GM19025 (cell line): Measurements from ENCODE around the gene ATP8B3.
A peak's percentile ranks its signal among the peaks of the same experiment; 100 is the strongest.

Experiments used
- ATAC-seq: cut with Tn5 transposase; IDR thresholded peaks from one replicate; pipeline ENCODE4 v1.9.1; 2021; ENCODE audit warnings: mild to moderate bottlenecking, low read depth, moderate library complexity; ENCODE audit not compliant: unreplicated experiment

The ATP8B3 gene

DNA sequence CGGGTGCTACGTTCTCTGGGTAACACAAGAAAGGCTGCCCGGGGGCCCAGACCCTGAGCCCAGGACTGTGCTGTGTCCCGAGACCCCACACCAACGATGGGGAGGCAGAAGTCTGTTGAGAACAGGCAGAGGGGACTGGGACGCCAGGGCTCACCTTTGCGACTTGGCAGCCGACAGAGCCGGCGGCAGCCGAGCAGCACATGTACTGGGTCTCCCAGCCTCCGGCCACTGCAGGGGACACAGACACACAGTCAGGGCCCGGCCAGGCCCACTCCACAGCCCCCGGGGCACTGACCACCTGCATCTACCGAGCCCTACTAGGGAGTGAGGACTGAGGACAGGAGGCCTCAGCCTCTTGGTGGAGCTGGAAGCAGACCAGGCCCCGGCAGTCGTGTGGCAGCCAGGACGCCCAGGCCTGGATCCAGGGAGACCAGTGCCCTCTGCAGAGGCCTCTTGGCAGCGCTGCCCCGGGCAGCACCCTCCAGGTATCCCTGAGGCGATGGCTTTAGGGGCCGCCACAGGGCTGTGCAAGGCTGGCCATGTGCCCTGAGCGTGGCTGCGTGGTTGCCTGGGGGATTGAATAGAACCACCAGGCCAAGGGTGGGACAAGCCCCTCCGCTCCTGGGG is 5.6 kb upstream of the ATP8B3 start:
- ATAC-seq, result no peak

DNA sequence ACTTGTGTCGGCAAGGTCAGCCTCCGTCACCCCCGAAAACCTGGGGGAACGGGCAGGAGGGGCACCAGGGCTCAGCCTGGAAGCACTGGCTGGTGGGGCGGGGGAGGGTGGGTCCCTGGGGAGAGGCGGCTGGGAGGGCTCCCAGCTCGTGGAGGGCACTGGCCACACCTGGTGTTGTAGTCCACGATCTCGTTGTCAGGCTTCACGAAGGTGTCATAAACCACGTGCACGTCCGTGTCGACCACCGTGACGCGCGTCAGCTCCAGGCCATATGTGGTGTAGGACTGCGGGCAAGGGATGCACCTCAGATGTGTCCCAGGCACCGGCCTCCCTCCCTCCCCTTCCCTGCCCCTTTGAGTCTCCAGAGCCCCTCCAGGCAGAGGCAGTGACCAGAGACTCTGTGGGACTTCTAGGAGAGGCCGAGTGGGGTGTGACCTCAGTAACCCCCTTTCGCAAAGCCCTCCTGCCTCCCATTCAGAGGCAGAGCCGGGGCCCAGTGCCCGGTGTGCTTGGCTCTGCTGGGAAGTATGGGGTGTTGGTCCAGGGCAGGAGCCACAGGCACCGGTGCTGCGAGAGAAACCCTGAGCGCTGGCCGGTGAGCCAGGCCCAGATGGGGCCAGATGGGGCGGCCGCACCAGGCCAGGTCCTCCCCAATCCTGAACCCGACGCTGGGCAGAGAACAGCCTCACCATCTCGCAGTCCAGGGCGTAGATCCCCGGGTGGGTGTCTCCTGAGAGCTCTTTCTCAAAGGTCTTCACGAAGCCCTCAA is 4.6 kb upstream of the ATP8B3 start:
- no peak for ATAC-seq

DNA sequence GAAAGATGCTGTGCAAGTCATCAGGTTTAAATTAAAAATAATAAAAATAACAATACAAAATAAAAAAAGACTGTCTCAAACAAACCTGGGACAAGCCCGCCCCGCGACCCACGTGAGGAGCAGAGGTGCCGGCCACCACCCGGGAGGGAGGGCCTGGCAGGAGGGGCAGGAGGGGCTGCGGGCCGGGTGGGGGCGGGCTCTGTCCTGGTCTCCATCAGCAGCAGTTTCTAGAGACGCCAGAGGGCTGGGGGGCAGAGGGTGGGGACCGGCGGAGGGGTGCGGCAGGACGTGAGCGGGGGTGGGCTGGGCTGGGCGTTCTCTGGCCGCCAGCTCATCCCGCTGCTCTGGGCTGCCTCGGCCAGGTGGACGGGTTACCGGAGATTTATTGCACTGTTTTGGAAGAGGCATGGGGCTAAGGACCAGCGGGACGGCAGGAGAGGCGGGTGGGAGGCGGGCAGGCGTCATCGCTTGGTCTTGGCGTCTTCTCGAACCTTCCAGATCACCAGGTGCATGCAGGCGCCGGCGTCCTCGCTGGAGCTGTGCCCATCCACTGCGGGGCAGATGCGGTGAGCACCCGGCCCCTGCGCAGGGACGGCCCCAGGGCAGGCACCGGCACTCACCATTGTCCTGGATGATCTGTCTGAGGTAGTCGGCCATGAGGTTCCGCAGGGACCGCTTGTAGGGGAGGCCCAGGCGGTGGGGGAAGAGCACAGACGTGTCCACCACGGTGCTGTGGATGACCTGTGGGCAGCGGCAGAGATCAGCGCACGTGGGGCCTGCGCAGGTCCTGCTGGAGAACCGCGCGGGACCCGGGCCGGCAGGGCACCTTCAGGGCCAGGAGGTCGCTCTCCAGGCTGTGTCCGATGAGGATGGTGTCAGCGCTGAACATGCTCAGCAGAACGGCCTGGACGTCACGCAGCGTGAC is 3.8 kb upstream of the ATP8B3 start:
- ATAC-seq, result no peak

DNA sequence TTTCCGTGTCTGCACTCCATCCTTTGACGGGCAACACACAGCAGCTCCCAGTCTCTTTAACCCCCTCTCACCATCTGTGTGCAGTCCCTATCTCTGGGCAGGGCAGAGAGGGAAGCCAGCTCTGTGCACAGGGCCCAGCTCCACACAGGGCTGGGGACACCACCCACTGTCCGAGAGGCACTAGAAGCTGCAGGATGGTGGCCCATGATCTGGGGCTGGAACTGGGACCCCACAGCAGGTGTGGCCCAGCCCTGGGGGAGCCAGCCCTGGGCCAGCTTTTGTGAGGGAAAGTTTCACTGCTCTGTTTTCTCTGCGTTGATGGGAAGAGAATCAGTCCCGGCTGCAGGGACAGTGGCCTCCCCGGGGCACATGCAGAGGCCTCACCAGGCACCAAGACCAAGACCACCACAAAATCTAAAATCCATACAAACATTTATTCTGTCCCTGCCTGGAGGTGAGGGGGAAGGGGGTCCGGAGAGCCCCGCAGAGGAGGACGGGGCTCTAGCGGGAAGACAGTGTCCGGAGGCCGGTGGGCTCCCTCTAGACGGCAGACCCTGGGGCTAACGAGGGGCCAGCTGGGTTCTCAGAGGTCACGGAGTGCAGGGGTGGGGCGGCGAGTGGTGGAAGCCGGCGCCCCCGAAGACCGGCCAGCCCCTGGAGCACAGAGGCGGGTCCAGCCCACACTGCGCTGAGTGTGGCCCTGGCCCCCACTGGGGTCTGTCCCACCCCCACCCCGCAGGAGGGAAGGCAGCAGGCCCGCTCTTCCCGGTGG is 2.9 kb upstream of the ATP8B3 start:
- no peak for ATAC-seq

DNA sequence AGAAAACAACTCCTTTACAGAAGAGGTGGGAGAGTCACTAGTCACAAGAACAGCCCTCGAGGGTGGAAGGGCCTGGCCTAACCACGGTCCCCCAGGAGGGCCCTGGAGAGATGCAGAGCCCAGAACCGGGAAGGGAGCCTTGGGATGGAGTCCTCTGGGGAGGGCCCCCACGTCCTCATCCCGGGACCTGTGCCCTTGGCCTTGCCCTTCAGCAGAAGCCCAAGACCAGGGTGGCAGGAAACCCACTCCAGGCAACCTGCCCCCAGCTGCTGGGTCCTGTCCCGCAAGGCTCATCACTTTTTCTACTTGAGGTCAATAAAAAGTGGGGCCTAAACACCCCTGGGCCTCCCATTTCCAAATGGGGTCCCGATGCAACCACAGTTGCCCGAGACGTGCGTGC is 2.3 kb upstream of the ATP8B3 start:
- no peak for ATAC-seq

DNA sequence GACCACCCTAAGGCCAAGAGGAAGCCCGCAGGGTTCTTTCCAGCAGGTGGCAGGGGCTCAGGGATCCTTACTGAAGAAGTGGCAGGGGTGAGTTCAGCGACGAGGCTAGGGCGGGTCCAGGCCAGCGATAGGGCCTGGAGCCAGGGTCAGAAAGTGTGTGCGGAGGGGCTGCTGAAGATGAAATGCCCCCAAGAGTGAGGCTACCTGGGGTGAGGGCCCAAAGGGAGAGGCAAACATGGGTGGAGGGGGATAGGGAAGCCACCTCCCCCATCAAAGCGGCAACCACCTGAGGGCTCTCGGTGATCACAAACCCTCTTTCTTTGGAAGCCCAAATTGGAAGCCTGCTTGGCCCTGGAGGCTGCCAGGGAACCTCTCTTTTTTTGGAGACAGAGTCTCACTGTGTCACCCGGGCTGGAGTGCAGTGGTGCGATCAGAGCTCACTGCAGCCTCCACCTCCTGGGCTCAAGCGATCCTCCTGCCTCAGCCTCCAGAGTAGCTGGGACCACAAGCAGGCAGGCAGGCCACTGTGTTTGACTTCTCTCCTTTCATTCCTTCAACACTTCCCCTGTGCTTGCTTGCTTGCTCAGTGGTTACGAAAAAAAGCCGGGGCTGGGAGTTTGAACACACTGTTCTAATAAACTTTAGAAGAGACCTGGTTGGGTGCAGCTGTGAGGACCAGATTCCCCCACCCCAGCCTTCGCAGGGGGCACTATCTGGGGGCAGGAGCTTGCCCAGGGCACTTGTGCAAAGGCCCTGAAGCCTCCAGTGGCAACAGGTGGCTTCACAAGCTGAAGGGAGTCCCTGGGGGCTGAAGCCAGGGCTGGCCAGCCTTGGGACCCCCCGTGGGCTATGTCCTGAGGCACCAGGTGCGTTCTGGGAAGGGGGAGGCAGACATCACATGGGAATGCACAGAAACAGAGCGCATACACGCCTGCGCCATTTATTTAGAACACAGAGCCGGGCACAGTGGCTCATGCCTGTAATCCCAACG is 1.4 kb upstream of the ATP8B3 start:
- ATAC-seq, result no peak

DNA sequence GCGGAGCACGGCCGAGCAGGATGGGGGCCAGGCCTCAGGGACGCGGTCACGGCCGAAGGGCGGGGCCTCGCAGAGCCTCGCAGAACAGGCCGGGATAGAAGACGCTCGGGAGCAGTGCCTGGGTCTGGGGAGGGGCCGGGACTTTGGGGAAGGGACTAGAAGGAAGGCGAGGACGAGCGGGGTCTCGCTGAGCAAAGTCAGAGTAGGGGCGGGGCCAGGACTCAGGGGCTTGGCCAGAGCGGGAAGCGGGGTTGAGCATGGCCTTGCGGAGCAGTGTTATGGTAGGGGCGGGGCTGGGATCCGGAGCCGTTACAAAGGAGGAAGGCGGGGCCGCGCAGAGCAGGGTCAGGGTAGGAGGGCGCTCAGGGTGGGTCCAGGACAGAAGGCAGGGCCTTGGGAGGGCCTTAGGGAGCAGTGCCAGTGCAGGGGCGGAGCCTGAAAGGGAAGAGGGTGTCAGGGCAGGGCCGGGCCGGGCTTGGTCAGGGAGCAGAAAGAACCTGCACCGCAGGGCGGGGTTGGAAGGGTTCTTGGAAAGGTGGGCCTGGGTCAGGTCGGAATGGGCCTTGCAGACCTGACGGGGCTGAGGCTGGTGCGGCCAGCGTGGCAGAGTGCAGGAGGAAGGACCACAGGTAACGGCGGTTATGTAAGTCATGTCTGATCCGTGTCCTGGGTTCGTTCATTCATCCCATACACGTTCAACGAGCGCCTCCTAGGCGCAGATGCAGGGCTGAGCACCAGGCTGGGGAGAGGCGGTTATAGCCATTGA is 533 bp upstream of the ATP8B3 start:
- ATAC-seq, result peak; percentile 72

DNA sequence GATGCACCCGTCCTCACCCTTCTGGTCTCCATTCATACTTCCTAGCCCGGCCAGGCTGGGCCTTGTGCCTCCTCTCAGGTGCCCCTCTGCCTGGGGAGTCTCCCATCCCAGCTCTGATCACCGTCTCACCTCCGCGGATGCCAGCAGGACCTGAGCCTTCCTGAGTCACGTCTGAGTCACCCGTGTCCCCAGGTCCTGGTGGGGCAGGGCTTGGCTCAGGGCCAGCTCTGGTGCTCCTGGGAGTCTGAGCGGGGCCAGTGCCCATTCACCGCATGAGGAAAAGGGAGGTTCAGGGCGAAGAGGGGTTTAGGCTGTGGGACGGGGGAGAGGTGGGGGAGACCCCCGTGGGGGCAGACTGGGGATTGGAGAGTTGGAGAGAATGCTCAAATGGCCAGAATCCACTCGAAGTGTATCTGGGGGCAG is 593 bp downstream of the ATP8B3 start:
- ATAC-seq, result no peak

DNA sequence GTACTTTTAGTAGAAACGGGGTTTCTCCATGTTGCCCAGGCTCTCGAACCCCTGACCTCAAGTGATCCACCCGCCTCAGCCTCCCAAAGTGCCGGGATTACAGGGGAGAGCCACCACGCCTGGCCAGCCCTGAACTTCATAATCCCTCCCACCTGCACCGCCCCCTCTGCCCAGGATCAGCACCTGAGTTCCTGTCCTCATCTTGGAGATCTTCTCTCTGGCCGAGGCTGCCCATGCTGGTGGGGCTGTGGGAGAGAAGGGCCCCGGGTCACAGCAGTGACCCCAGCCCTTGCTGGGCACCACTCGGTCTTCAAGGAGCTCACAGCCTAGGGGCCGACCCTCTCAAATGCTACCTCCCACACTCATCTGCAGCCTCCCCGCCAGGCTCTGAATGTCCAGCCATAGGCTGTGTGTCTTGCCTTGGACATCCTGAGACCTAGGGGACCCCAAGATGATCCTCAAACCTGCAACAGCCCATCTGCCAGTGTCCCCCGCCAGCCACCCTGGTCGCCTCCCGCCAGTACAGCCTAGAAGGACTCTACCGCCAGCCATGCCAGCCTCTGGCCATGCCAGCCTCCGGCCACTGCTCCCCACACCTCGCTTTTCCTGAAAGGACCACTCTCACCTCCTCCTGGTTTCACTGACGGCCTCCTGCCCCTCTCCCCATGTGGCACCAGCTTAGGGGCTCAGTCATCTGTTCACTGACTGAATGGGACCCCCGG is 1.5 kb downstream of the ATP8B3 start:
- ATAC-seq, result no peak

DNA sequence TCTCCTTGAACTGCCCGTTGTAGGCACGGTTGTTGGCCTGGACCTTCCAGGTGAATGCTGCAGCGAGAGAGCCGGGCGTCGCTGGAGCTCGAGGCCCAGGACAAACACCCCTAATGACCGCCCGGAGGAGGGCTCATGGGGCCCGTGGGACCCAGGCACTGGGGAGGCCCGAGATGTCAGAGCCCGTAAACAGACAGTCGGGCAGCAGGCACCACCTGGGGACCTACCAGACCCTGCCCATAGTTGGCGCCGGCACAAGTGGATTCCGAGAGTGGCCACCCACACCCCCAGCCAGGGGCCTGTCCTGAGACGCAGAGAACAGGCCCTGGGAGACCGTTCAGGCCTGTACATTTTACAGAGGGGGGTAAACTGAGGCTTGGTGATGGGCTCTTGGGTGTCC is 2.4 kb downstream of the ATP8B3 start:
- no peak for ATAC-seq

DNA sequence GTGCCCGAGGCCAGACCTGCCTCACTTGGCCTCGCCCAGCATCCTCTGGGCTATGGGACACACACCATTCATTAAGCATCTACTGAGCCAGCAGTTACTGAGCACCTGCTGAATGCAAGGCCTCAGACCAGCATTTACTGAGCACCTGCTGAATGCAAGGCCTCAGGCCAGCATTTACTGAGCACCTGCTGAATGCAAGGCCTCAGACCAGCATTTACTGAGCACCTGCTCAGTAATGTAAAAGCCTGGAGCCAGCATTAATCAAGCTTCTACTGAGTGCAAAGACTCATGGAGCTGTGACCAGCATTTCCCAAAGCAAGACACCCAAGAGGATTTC is 3.7 kb downstream of the ATP8B3 start:
- ATAC-seq, result no peak

DNA sequence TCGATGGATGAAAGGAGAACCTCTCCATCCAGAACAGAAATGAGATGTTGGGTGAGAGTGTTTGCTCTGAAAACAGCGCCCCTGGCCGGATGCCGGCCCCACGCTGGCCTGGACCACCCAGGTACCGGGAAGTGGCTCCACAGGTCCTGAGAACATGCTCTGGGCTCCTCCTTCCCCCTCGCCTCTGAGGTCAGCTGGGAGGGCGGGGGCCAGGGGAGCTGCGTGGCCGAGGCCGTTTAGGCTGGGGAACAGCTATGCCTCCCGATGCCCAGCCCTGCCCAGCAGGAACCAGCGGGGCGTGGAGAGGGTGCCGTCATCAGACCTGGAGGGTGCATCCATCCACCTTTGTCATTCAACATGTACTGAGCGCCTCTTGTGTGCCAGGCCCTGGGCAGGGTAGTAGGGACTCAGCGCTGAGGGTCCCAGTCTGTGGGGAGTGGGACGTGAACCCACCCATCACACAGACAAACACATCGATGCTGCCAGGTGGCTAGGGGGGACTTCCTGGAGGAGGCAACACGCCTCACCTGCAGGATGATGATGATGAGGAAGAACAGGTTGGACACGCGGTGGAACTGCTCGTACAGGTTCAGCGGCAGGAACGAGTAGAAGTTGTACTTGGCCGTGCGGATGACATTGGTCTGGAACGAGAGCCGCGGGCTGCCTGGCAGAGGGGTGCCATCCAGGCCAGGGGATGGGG is 4.2 kb downstream of the ATP8B3 start:
- no peak for ATAC-seq

DNA sequence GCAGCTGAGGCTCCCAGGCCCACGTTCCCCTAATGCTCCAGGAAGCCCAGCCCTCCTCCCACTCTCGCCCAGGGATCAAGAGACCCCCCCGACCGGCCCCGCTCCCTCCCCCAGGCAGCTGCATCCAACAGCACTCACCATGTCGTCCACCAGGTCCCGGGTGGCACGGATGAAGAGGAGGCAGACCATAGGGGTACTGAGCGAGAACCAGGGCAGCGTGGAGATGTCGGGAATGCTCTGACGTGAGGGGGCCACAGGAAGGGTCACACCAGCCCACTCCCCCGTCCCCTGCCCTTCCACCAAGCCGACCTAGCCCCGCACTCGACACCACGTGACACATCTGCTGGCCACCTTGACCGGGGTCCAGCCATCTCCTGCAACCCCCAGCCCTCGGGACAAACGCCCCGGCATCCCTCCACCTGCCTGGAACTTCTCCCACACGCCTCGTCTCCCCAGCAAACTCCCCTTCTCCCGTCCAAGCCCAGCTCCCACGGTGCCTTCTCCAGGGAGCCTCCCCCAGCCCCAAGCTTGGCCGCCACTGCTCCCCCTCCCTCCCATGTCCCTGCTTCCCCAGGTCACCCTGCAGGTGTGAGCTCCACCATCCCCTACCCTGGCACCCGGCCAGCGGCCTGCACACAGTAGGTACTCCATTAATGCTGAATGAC is 4.9 kb downstream of the ATP8B3 start:
- no peak for ATAC-seq

DNA sequence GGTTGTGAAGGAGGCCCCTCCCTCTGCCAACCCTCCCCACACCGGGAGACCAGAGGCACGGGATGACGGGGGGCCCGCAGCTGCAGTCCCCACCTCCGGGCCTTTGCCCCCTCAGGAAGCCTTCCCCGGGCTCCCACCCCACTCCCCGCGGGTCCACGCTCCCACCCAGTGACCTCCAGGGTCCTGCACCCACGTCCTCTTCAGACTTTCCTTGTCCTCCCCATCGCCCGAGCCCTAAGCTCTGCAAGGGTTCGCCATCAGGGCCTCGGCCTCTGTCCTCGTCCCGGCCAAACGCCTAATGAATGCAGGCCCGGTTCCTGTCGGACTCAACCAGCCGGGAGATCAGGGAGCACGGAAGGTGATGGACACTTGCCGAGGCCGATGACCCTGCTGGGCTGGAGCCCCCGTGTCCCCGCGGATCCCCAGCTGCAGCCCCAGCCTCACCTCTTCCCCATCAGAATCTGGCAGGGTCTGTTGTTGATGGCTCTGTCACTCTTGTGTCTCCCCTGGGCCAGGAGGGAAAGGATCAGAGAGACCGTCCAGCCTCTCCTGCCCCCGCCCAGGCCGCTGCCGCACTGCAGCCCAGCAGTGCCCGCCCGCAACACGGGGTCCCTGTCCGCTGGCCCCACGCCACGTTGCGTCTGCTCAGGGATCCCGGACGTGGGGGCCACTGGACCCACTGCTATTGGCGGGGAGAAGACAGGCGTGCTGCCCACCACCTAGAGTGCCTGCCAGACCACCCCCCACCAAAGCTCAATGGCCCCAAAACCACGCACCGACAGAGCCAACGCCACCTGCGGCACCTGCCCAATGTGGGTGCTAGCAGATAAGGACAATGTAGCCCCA is 5.7 kb downstream of the ATP8B3 start:
- ATAC-seq, result no peak

DNA sequence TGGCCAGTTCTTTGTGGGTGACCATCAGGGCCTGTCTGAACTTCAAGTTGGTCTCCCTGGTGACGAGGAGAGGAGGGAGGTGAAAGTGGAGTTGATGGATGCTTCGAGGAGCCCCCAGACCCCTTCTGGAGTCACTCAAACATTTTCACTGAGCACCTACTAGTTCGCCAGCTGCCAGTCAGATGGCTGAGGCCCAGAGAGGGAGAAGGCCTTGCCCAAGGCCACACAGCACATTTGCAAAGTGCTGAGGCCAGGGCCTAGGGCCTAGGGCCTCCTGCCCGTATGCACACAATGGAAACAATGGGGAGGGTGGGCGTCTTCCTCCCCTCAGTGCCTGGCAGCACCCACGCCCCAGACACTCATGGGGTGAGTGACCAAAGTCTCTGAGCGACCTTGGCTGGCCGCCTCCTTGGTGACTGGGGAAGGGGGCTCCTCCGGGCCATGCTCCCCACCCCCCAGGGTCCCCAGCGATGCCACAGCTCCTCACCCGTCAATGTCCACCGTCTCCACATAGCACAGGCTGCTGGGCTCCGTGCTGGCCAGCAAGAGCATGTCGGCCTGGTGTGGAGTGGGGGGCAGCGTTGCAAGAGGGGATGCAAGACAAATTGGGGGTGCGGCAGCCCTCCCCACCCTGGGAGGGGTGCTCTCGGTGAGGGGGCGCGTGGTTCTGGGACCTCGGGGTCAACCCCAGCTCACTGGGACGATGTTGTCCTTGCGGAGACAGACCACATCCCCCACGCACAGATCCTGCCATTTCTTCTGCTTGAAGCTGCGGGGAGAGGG is 6.5 kb downstream of the ATP8B3 start:
- ATAC-seq, result no peak
